CD4-positive, alpha-beta memory T cell (primary cell): ENCODE results near the gene CARD9. TPM values are rescaled to one million over a fixed set of nuclear protein-coding genes. Genes with fewer than 3 reads are reported as not detected.
"Not testable (repeated sequence)": the region's sequence is repeated elsewhere in the genome, so short reads cannot be mapped to it uniquely, and the experiment has no call there.

Experiments
- CTCF ChIA-PET: fragments of 350-600 bp; sonication (Branson Sonifier 250); formaldehyde crosslinking; loops from one replicate; lab custom pipeline; 2021; ENCODE audit warnings: inconsistent platforms; ENCODE audit not compliant: partially characterized antibody; lab: Charles Lee
- POLR2A ChIA-PET: fragments of 350-600 bp; sonication (Branson Sonifier 250); formaldehyde crosslinking; loops from one replicate; lab custom pipeline; 2021; ENCODE audit not compliant: partially characterized antibody; lab: Charles Lee
- DNase-seq, 5 donors: peaks; one replicate each; pipeline versions ENCODE4 v3.0.0 to v3.0.0-alpha.2; 2020 to 2022; ENCODE audit warnings: mixed read lengths in 1 of 5
- H3K27ac ChIP-seq: one replicate; pipeline ENCODE4 v1.7.0; 2013; ENCODE audit warnings: low read depth, low read length
- H3K27me3 ChIP-seq: 2 replicates; pipeline ENCODE4 v1.7.0; 2013; ENCODE audit warnings: mild to moderate bottlenecking, low read length, moderate library complexity; ENCODE audit not compliant: insufficient read depth
- H3K36me3 ChIP-seq: 2 replicates; pipeline ENCODE4 v1.7.0; 2013; ENCODE audit warnings: mild to moderate bottlenecking, low read length, moderate library complexity; ENCODE audit not compliant: insufficient read depth
- H3K4me1 ChIP-seq: 2 replicates; pipeline ENCODE4 v1.7.0; 2013; ENCODE audit warnings: mild to moderate bottlenecking, low read length, moderate library complexity; ENCODE audit not compliant: insufficient read depth
- H3K4me3 ChIP-seq, 2 donors: one replicate each; pipeline ENCODE4 v1.7.0; 2013; ENCODE audit warnings: low read length in 2 of 2, mild to moderate bottlenecking in 1 of 2
- H3K9me3 ChIP-seq, 2 donors: one replicate each; pipeline ENCODE4 v1.7.0; 2013; ENCODE audit warnings: low read length in 2 of 2, control low read depth in 1 of 2; ENCODE audit not compliant: control insufficient read depth in 1 of 2
- H3K27ac Mint-ChIP-seq, 7 donors: one replicate each; pipeline ENCODE4 v1.8.0; 2020 to 2021; ENCODE audit warnings: mixed read lengths in 7 of 7, mild to moderate bottlenecking in 6 of 7, inconsistent platforms in 3 of 7, moderate library complexity in 3 of 7
- H3K27me3 Mint-ChIP-seq, 2 donors: one replicate each; pipeline ENCODE4 v1.8.0; 2020 to 2021; ENCODE audit warnings: mixed read lengths in 2 of 2
- H3K36me3 Mint-ChIP-seq, 2 donors: one replicate each; pipeline ENCODE4 v1.8.0; 2020 to 2021; ENCODE audit warnings: mixed read lengths in 2 of 2, inconsistent platforms in 1 of 2, mild to moderate bottlenecking in 1 of 2
- H3K4me1 Mint-ChIP-seq, 4 donors: one replicate each; pipeline ENCODE4 v1.8.0; 2020 to 2021; ENCODE audit warnings: mixed read lengths in 4 of 4, mild to moderate bottlenecking in 1 of 4
- H3K4me3 Mint-ChIP-seq, 8 donors: one replicate each; pipeline ENCODE4 v1.8.0; 2020 to 2021; ENCODE audit warnings: mixed read lengths in 8 of 8, mild to moderate bottlenecking in 7 of 8, moderate library complexity in 6 of 8, inconsistent platforms in 3 of 8
- H3K9me3 Mint-ChIP-seq, 8 donors: one replicate each; pipeline ENCODE4 v1.8.0; 2020 to 2021; ENCODE audit warnings: mixed read lengths in 8 of 8, mild to moderate bottlenecking in 5 of 8, inconsistent platforms in 3 of 8, moderate library complexity in 1 of 8
- intact Hi-C: fragments of 100-400 bp; cut with micrococcal nuclease; formaldehyde crosslinking; loops from one replicate; pipeline ENCODE4 v1.15.1; 2023
- polyA plus RNA-seq, 2 donors: library from polyadenylated mRNA; unstranded; fragments of 300-500 nt; fragmentation: Illumina TruSeq; gene quantifications; one replicate each; pipeline ENCODE4 v1.2.3, GENCODE V29; 2021
- total RNA-seq, 2 experiments: library from RNA; stranded (reverse); gene quantifications; one replicate each; pipeline ENCODE4 v1.2.3, GENCODE V29; 2021

CARD9 gene
- total and polyA plus RNA-seq, 4 experiments from 2014 or later: 0.41 to 1.2 (median 0.70) TPM; not detected in 1

- POLR2A ChIA-PET: interaction anchor here (1.4 to 1.5 kb wide), 2 partner anchors 31 to 44 kb away, joined by 4 read pairs; partner anchors contain the start of gene DNLZ
- H3K4me1 ChIP-seq: peaks cover 67% of the 10 kb centered on the region
- peak overlapping the region in 1 of 8 donors; percentile 46 for H3K4me3 Mint-ChIP-seq
- CTCF ChIA-PET, DNase-seq, H3K27me3 Mint-ChIP-seq, H3K9me3 ChIP-seq, H3K27me3 ChIP-seq, H3K9me3 Mint-ChIP-seq, H3K4me3 ChIP-seq, H3K27ac ChIP-seq: not testable (repeated sequence)
- intact Hi-C loops: loop anchor here (10.0 kb wide), 1 partner anchor 138 kb away; the partner anchor contains the start of gene NOTCH1
- peaks cover 18% of the 10 kb centered on the region for H3K36me3 ChIP-seq
- H3K4me1 Mint-ChIP-seq: peaks cover 43 to 80% (median 63%) of the 10 kb centered on the region in 4 donors
- peak overlapping the region in 2 of 7 donors; percentile 52 to 63 for H3K27ac Mint-ChIP-seq
- peaks cover 18 to 43% of the 10 kb centered on the region in 2 donors for H3K36me3 Mint-ChIP-seq
Observed at GRCh38 chr9:136407061-136407460, 33.6 kb upstream of the CARD9 start.

GRCh38 chr9:136405904-136406303, 32.4 kb upstream of the CARD9 start:
- peaks cover 34 to 78% (median 52%) of the 10 kb centered on the region in 4 donors for H3K4me1 Mint-ChIP-seq
- not testable (repeated sequence) for H3K4me3 ChIP-seq, H3K9me3 Mint-ChIP-seq, H3K9me3 ChIP-seq, DNase-seq, H3K27me3 Mint-ChIP-seq, H3K27me3 ChIP-seq
- H3K4me1 ChIP-seq: peaks cover 55% of the 10 kb centered on the region
- H3K36me3 Mint-ChIP-seq: peaks cover 18 to 34% of the 10 kb centered on the region in 2 donors
- peak overlapping the region in 5 of 7 donors; percentile 27 to 90 (median 56) for H3K27ac Mint-ChIP-seq
- H3K4me3 Mint-ChIP-seq: peak overlapping the region in 3 of 8 donors; percentile 15 to 95 (median 44)
- H3K36me3 ChIP-seq: peaks cover 18% of the 10 kb centered on the region
- peak overlapping the region; percentile 70 for H3K27ac ChIP-seq
- ChIA-PET POLR2A (interaction anchor here (1.5 kb wide), 1 partner anchor 33 kb away, joined by 4 read pairs; no protein-coding TSS in a partner anchor), CTCF (interaction anchor here (1.4 kb wide), 1 partner anchor 42 kb away, joined by 3 read pairs; the partner anchor contains the start of gene DNLZ)
- intact Hi-C loops: loop anchor here (10.0 kb wide), 1 partner anchor 139 kb away; the partner anchor contains the start of gene NOTCH1

GRCh38 chr9:136405481-136405880, 32.0 kb upstream of the CARD9 start:
- ChIA-PET CTCF (interaction anchor here (1.4 kb wide), 1 partner anchor 42 kb away, joined by 3 read pairs; the partner anchor contains the start of gene DNLZ), POLR2A (no interaction called here)
- Mint-ChIP-seq H3K27me3 (no peaks in the 10 kb centered on the region), H3K4me3 (peak overlapping the region in 4 of 8 donors; percentile 15 to 95 (median 63)), H3K36me3 (peaks cover 18 to 32% of the 10 kb centered on the region in 2 donors), H3K9me3 (no peaks in the 10 kb centered on the region), H3K27ac (peak overlapping the region in 5 of 7 donors; percentile 6 to 97 (median 93)), H3K4me1 (peaks cover 34 to 74% (median 55%) of the 10 kb centered on the region in 4 donors)
- H3K36me3 ChIP-seq: peaks cover 18% of the 10 kb centered on the region
- intact Hi-C loops: loop anchor here (10.0 kb wide), 1 partner anchor 139 kb away; the partner anchor contains the start of gene NOTCH1
- no peak for DNase-seq
- H3K4me1 ChIP-seq: peaks cover 57% of the 10 kb centered on the region
- no peaks in the 10 kb centered on the region for H3K9me3 ChIP-seq
- H3K27me3 ChIP-seq: no peaks in the 10 kb centered on the region
- H3K4me3 ChIP-seq: no peak overlapping the region
- peak overlapping the region; percentile 70 for H3K27ac ChIP-seq

- DNase-seq: no peak
- H3K36me3 Mint-ChIP-seq: peaks cover 18 to 29% of the 10 kb centered on the region in 2 donors
- H3K9me3 Mint-ChIP-seq: no peaks in the 10 kb centered on the region
- Histone ChIP-seq H3K27ac (peak overlapping the region; percentile 70), H3K4me1 (peaks cover 60% of the 10 kb centered on the region), H3K4me3 (peak overlapping the region in 1 of 2 donors; percentile 49), H3K27me3 (no peaks in the 10 kb centered on the region), H3K36me3 (peaks cover 18% of the 10 kb centered on the region), H3K9me3 (no peaks in the 10 kb centered on the region)
- no peaks in the 10 kb centered on the region for H3K27me3 Mint-ChIP-seq
- intact Hi-C loops: loop anchor here (5.0 to 10.0 kb wide), 2 partner anchors 137 to 140 kb away; partner anchors contain the start of gene NOTCH1
- ChIA-PET POLR2A (interaction anchor here (1.5 to 2.3 kb wide), 3 partner anchors 9 to 323 kb away, joined by 5 to 22 read pairs (median 6); partner anchors contain the start of gene DNLZ), CTCF (interaction anchor here (1.4 kb wide), 1 partner anchor 41 kb away, joined by 3 read pairs; the partner anchor contains the start of gene DNLZ)
- peak overlapping the region; percentile 69 to 95 (median 80) for H3K4me3 Mint-ChIP-seq
- peaks cover 32 to 67% (median 54%) of the 10 kb centered on the region in 4 donors for H3K4me1 Mint-ChIP-seq
- peak overlapping the region; percentile 87 to 97 (median 93) for H3K27ac Mint-ChIP-seq
Observed at GRCh38 chr9:136404801-136405136, 31.3 kb upstream of the CARD9 start.

GRCh38 chr9:136403915-136404800, 30.7 kb upstream of the CARD9 start:
- Mint-ChIP-seq H3K4me3 (peak overlapping the region; percentile 69 to 95 (median 80)), H3K9me3 (no peaks in the 10 kb centered on the region), H3K36me3 (peaks cover 18 to 29% of the 10 kb centered on the region in 2 donors), H3K27ac (peak overlapping the region; percentile 89 to 97 (median 93)), H3K4me1 (peaks cover 31 to 65% (median 52%) of the 10 kb centered on the region in 4 donors), H3K27me3 (no peaks in the 10 kb centered on the region)
- Histone ChIP-seq H3K4me3 (peak overlapping the region in 1 of 2 donors; percentile 49), H3K9me3 (no peaks in the 10 kb centered on the region), H3K27ac (peak overlapping the region; percentile 70), H3K4me1 (peaks cover 58% of the 10 kb centered on the region), H3K27me3 (no peaks in the 10 kb centered on the region), H3K36me3 (peaks cover 18% of the 10 kb centered on the region)
- DNase-seq: peak; percentile 26 to 78 (median 34)
- ChIA-PET CTCF (interaction anchor here (1.1 to 3.9 kb wide), 4 partner anchors 7 to 295 kb away, joined by 3 to 20 read pairs (median 4); partner anchors contain the start of gene DNLZ), POLR2A (interaction anchor here (0.8 to 2.3 kb wide), 7 partner anchors 10 to 324 kb away, joined by 3 to 22 read pairs (median 3); partner anchors contain the start of genes DNLZ and INPP5E)
- intact Hi-C loops: loop anchor here (5.0 to 10.0 kb wide), 2 partner anchors 137 to 141 kb away; partner anchors contain the start of gene NOTCH1

- H3K9me3 Mint-ChIP-seq: no peaks in the 10 kb centered on the region
- ChIA-PET CTCF (interaction anchor here (1.1 to 3.9 kb wide), 4 partner anchors 8 to 294 kb away, joined by 3 to 20 read pairs (median 4); partner anchors contain the start of gene DNLZ), POLR2A (interaction anchor here (0.8 to 2.3 kb wide), 7 partner anchors 10 to 324 kb away, joined by 3 to 22 read pairs (median 3); partner anchors contain the start of genes DNLZ and INPP5E)
- H3K4me1 ChIP-seq: peaks cover 58% of the 10 kb centered on the region
- H3K27ac ChIP-seq: peak overlapping the region; percentile 70
- intact Hi-C loops: loop anchor here (5.0 to 10.0 kb wide), 2 partner anchors 136 to 141 kb away; partner anchors contain the start of gene NOTCH1
- H3K27me3 ChIP-seq: no peaks in the 10 kb centered on the region
- peak overlapping the region in 1 of 2 donors; percentile 49 for H3K4me3 ChIP-seq
- peak; percentile 80 to 91 (median 81) for DNase-seq
- H3K9me3 ChIP-seq: no peaks in the 10 kb centered on the region
- H3K4me3 Mint-ChIP-seq: peak overlapping the region; percentile 69 to 95 (median 80)
- H3K27me3 Mint-ChIP-seq: no peaks in the 10 kb centered on the region
- peak overlapping the region; percentile 89 to 97 (median 93) for H3K27ac Mint-ChIP-seq
- peaks cover 18% of the 10 kb centered on the region for H3K36me3 ChIP-seq
- H3K36me3 Mint-ChIP-seq: peaks cover 13 to 28% of the 10 kb centered on the region in 2 donors
- H3K4me1 Mint-ChIP-seq: peaks cover 32 to 65% (median 52%) of the 10 kb centered on the region in 4 donors
Observed at GRCh38 chr9:136403538-136403914, 30.1 kb upstream of the CARD9 start.
